Measurements from ENCODE around the gene RRAS2. TPM values are rescaled to one million over a fixed set of nuclear protein-coding genes. Genes with fewer than 3 reads are reported as not detected.

RRAS2 gene
- total and polyA plus RNA-seq, 9 of the 15 experiments (the other 6 are each of a cell fraction or from before 2014, with no cell fraction given) = 9.4 to 47.5 (median 37.6) TPM

DNA sequence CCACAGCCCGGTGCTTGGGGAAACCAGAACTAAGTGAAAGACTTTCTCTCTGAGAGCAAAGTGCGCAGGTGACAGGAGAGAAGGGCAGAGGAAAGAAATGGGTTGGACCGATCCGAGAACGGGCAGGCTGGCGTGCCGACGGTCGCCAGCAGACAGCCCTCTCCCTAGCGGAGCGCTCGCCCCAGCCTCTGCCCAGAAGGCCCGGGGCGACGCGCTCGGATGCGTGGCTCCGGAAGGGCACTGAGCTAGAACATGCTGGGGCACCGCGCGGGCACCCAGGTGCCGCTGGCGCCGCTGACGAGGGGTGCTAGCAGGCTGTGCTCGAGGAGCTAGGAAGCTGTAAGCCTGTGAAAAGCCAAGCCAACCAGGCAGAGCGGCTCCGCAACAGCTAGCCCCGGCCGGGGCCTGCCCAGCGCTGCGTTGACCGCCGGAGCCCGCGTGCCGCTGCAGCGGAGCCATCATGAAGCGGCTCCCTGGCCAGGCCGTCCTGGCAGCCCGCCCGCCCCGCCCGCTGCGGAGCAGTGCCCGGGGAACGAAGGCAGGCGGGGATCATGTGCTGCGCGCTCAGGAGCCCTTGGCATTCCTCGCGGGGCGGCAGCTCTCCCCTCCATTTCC lies 22.1 kb upstream of the RRAS2 start:
- Histone ChIP-seq H3K4me1 (replicated peaks in 1 of 2; ENCODE audit: control insufficient read depth in 2 of 2, insufficient read depth in 2 of 2, low read length in 2 of 2) (peaks cover 0 to 6% of the 10 kb centered on the region in 2 experiments; a peak in 1 of 5 replicates), H3K9me1 (ENCODE audit: control insufficient read depth, insufficient read depth, low read length) (no peaks in the 10 kb centered on the region), H3K9ac (ENCODE audit: insufficient read depth in 1 of 2, low read depth in 2 of 2, low read length in 2 of 2) (no peak overlapping the region; a peak in 1 of 4 replicates), H3K36me3 (ENCODE audit: control insufficient read depth, insufficient read depth, low read length) (no peaks in the 10 kb centered on the region), H3K4me3 (no peak overlapping the region), H3K4me2 (ENCODE audit: insufficient read depth, low read length) (no peak overlapping the region), H3K79me2 (ENCODE audit: control insufficient read depth, insufficient read depth, low read length) (no peaks in the 10 kb centered on the region), H3K27ac (ENCODE audit: extremely low read depth, low read depth, low read length) (no peak overlapping the region), H2AFZ (ENCODE audit: low read depth, low read length) (no peak overlapping the region), H3K27me3 (ENCODE audit: control insufficient read depth in 2 of 2, insufficient read depth in 2 of 2, low read length in 2 of 2) (peaks cover 19 to 28% of the 10 kb centered on the region in 2 experiments; a peak in 3 of 5 replicates), H4K20me1 (replicated peaks; ENCODE audit: control insufficient read depth, insufficient read depth, low read length) (no peaks in the 10 kb centered on the region), H3K9me3 (replicated peaks; ENCODE audit: control insufficient read depth, insufficient read depth, low read depth, low read length) (no peaks in the 10 kb centered on the region)
- CTCF ChIA-PET (ENCODE audit: low intra/inter-chr PET ratio) = no interaction called here
- FAIRE-seq = no peak
- intact Hi-C loops (cut with micrococcal nuclease) = no loop called here
- POLR2A ChIA-PET = no interaction called here
- DNase-seq (ENCODE audit: extremely low read depth in 1 of 4, low spot score in 3 of 4) = no peak
- 22% methylated on average over 29 of the region's 54 CpGs for WGBS (ENCODE audit: insufficient coverage, low coverage, missing lambda C conversion rate)
- in situ Hi-C loops (cut with MboI) = no loop called here
- BruUV-seq (replicated peaks) = no TSS peak
- TF ChIP-seq, protein P1, sequence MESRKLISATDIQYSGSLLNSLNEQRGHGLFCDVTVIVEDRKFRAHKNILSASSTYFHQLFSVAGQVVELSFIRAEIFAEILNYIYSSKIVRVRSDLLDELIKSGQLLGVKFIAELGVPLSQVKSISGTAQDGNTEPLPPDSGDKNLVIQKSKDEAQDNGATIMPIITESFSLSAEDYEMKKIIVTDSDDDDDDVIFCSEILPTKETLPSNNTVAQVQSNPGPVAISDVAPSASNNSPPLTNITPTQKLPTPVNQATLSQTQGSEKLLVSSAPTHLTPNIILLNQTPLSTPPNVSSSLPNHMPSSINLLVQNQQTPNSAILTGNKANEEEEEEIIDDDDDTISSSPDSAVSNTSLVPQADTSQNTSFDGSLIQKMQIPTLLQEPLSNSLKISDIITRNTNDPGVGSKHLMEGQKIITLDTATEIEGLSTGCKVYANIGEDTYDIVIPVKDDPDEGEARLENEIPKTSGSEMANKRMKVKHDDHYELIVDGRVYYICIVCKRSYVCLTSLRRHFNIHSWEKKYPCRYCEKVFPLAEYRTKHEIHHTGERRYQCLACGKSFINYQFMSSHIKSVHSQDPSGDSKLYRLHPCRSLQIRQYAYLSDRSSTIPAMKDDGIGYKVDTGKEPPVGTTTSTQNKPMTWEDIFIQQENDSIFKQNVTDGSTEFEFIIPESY (CRISPR knock-in tag; IDR thresholded peaks at IDR 0.05) = peak; percentile 47; the same call in 1 of the 2 replicates
- TF ChIP-seq CBFB (CRISPR knock-in tag; IDR thresholded peaks at IDR 0.05) = no peak
- peak; percentile 26; the same call in 2 of the 3 replicates for ATAC-seq
